HepG2 (cell line): ENCODE data around the gene TBC1D3K. TPM values are rescaled to one million over a fixed set of nuclear protein-coding genes. Genes with fewer than 3 reads are reported as not detected.

Experiments
- ATM ChIP-seq: fragments of 450-650 bp; IDR thresholded peaks from 2 replicates; pipeline ENCODE4 v1.7.1; 2017; ENCODE audit warnings: mild to moderate bottlenecking, borderline replicate concordance
- BHLHE40 ChIP-seq: IDR thresholded peaks from 2 replicates; pipeline ENCODE4 v1.6.1; 2011; ENCODE audit warnings: low read length, improper control_type of control experiment
- CREB1 ChIP-seq, 2 experiments: fragments of 450-650 bp in 1 of 2; IDR thresholded peaks; 2 replicates each; pipeline ENCODE4 v1.6.1; 2016 to 2017; ENCODE audit warnings: control low read depth in 1 of 2, mild to moderate bottlenecking in 1 of 2, missing compliant biosample characterization in 1 of 2, missing genetic modification characterization in 1 of 2
- GPBP1L1 ChIP-seq: sonication (generic); formaldehyde crosslinking; IDR thresholded peaks from 2 replicates; pipeline ENCODE4 v1.5.0; 2020; ENCODE audit warnings: mild to moderate bottlenecking, missing genetic modification reagents
- GZF1 ChIP-seq: sonication (generic); formaldehyde crosslinking; IDR thresholded peaks from 2 replicates; pipeline ENCODE4 v1.5.1; 2020; ENCODE audit warnings: mild to moderate bottlenecking, missing genetic modification reagents
- IKZF5 ChIP-seq: IDR thresholded peaks from 2 replicates; pipeline ENCODE4 v1.6.1; 2018; ENCODE audit warnings: missing genetic modification reagents, mild to moderate bottlenecking, missing compliant biosample characterization
- KLF13 ChIP-seq: sonication (generic); formaldehyde crosslinking; IDR thresholded peaks from 2 replicates; pipeline ENCODE4 v1.4.0; 2020; ENCODE audit warnings: mild to moderate bottlenecking, missing genetic modification reagents
- MIXL1 ChIP-seq: IDR thresholded peaks from 2 replicates; pipeline ENCODE4 v1.6.1; 2016
- RCOR2 ChIP-seq: IDR thresholded peaks from 2 replicates; pipeline ENCODE4 v1.6.1; 2016; ENCODE audit warnings: missing biosample characterization, missing genetic modification reagents
- ZBTB44 ChIP-seq: sonication (generic); formaldehyde crosslinking; IDR thresholded peaks from 2 replicates; pipeline ENCODE4 v1.4.0; 2020; ENCODE audit warnings: missing genetic modification reagents
- ZMYM3 ChIP-seq: sonication (generic); formaldehyde crosslinking; IDR thresholded peaks from 2 replicates; pipeline ENCODE4 v1.5.1; 2020; ENCODE audit warnings: mild to moderate bottlenecking, missing genetic modification reagents
- ZNF256 ChIP-seq: sonication (generic); formaldehyde crosslinking; conservative IDR thresholded peaks from 2 replicates; pipeline ENCODE4 v1.4.0; 2020; ENCODE audit warnings: missing genetic modification reagents
- ZNF768 ChIP-seq: sonication (generic); formaldehyde crosslinking; IDR thresholded peaks from 2 replicates; pipeline ENCODE4 v1.4.0; 2020; ENCODE audit warnings: missing genetic modification reagents
- ZNF772 ChIP-seq: sonication (generic); formaldehyde crosslinking; IDR thresholded peaks from 2 replicates; pipeline ENCODE4 v1.5.0; 2020; ENCODE audit warnings: mild to moderate bottlenecking, missing genetic modification reagents
- ZNF879 ChIP-seq: sonication (generic); formaldehyde crosslinking; IDR thresholded peaks from 2 replicates; pipeline ENCODE4 v1.8.1; 2023; ENCODE audit warnings: missing genetic modification reagents
- polyA plus RNA-seq, 8 experiments: library from polyadenylated mRNA; depleted of rRNA in 3 of 8; stranded (reverse) in 7 of 8; unstranded in 1 of 8; fragments of >200 nt; fragmentation: Illumina TruSeq in 4 of 8; extraction: Trizol in 4 of 8; gene quantifications; 2 replicates each; pipeline versions ENCODE4 v1.2.1 to v1.2.3, GENCODE V29; 2011 to 2016; ENCODE audit warnings: low read depth in 4 of 8, missing spikeins in 1 of 8, mixed read lengths in 1 of 8; ENCODE audit not compliant: insufficient read depth in 1 of 8
- total RNA-seq, 5 experiments: library from RNA; depleted of rRNA; stranded (reverse); fragments of >200 nt; fragmentation: Illumina TruSeq; extraction: Trizol; gene quantifications; 2 replicates each; pipeline ENCODE4 v1.2.3, GENCODE V29; 2016; ENCODE audit warnings: low read depth in 1 of 5
- TF ChIP-seq, protein P1 (sequence below): sonication (generic); formaldehyde crosslinking; IDR thresholded peaks from 2 replicates; pipeline ENCODE4 v1.4.0; 2020; ENCODE audit warnings: missing genetic modification reagents, borderline replicate concordance
- TF ChIP-seq, protein P2 (sequence below): sonication (generic); formaldehyde crosslinking; IDR thresholded peaks from 2 replicates; pipeline ENCODE4 v1.8.0; 2022; ENCODE audit warnings: low read depth, missing genetic modification reagents
- TF ChIP-seq, protein P3 (sequence below): sonication (generic); formaldehyde crosslinking; IDR thresholded peaks from 2 replicates; pipeline ENCODE4 v1.4.0; 2020; ENCODE audit warnings: mild to moderate bottlenecking, missing genetic modification reagents, borderline replicate concordance

TBC1D3K gene
- total and polyA plus RNA-seq, 2 of the 13 experiments (the other 11 are each of a cell fraction or from before 2014, with no cell fraction given) = not detected

GRCh38 chr17:37885136-37885535, 39.1 kb upstream of the TBC1D3K start (continued):
- TF ChIP-seq, protein P1, sequence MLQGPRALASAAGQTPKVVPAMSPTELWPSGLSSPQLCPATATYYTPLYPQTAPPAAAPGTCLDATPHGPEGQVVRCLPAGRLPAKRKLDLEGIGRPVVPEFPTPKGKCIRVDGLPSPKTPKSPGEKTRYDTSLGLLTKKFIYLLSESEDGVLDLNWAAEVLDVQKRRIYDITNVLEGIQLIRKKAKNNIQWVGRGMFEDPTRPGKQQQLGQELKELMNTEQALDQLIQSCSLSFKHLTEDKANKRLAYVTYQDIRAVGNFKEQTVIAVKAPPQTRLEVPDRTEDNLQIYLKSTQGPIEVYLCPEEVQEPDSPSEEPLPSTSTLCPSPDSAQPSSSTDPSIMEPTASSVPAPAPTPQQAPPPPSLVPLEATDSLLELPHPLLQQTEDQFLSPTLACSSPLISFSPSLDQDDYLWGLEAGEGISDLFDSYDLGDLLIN (CRISPR knock-in tag) = no peak
- TF ChIP-seq IKZF5 (CRISPR knock-in tag) = 0 out of 2 replicates have a peak, but pooled peaks have one; percentile 25
- no peak; the same call in 1 of the 2 replicates for TF ChIP-seq MIXL1 (CRISPR knock-in tag)
- TF ChIP-seq ZNF879 (CRISPR knock-in tag) = no peak
- TF ChIP-seq, protein P2, sequence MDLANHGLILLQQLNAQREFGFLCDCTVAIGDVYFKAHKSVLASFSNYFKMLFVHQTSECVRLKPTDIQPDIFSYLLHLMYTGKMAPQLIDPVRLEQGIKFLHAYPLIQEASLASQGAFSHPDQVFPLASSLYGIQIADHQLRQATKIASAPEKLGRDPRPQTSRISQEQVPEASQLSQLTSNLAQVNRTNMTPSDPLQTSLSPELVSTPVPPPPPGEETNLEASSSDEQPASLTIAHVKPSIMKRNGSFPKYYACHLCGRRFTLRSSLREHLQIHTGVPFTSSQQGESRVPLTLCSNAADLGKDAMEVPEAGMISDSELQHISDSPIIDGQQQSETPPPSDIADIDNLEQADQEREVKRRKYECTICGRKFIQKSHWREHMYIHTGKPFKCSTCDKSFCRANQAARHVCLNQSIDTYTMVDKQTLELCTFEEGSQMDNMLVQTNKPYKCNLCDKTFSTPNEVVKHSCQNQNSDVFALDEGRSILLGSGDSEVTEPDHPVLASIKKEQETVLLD (CRISPR knock-in tag) = no peak
- TF ChIP-seq, protein P3, sequence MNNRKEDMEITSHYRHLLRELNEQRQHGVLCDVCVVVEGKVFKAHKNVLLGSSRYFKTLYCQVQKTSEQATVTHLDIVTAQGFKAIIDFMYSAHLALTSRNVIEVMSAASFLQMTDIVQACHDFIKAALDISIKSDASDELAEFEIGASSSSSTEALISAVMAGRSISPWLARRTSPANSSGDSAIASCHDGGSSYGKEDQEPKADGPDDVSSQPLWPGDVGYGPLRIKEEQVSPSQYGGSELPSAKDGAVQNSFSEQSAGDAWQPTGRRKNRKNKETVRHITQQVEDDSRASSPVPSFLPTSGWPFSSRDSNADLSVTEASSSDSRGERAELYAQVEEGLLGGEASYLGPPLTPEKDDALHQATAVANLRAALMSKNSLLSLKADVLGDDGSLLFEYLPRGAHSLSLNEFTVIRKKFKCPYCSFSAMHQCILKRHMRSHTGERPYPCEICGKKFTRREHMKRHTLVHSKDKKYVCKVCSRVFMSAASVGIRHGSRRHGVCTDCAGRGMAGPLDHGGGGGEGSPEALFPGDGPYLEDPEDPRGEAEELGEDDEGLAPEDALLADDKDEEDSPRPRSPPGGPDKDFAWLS (CRISPR knock-in tag) = no peak
- no peak for TF ChIP-seq CREB1 (IDR thresholded peaks at IDR 0.05)
- no peak for TF ChIP-seq CREB1 (CRISPR knock-in tag; IDR thresholded peaks at IDR 0.05)
- TF ChIP-seq GPBP1L1 = no peak
- TF ChIP-seq ZNF256 (CRISPR knock-in tag) = no peak
- TF ChIP-seq ATM = no peak
- no peak for TF ChIP-seq BHLHE40
- TF ChIP-seq ZMYM3 (CRISPR knock-in tag) = peak; percentile 37; the same call in 1 of the 2 replicates
- no peak for TF ChIP-seq KLF13
- 0 out of 2 replicates have a peak, but pooled peaks have one; percentile 30 for TF ChIP-seq RCOR2 (CRISPR knock-in tag)
- TF ChIP-seq ZBTB44 = no peak
- no peak for TF ChIP-seq ZNF768 (CRISPR knock-in tag)
- TF ChIP-seq GZF1 (CRISPR knock-in tag) = 0 out of 2 replicates have a peak, but pooled peaks have one; percentile 51
- 0 out of 2 replicates have a peak, but pooled peaks have one; percentile 25 for TF ChIP-seq ZNF772
